HG03571 (cell line): ENCODE measurements around the gene JMJD6.
"Not testable (repeated sequence)": the region's sequence is repeated elsewhere in the genome, so short reads cannot be mapped to it uniquely, and the experiment has no call there.

ENCODE experiments used
- ATAC-seq: cut with Tn5 transposase; IDR thresholded peaks from one replicate; pipeline ENCODE4 v1.9.1; 2021; ENCODE audit not compliant: unreplicated experiment

The JMJD6 gene

DNA sequence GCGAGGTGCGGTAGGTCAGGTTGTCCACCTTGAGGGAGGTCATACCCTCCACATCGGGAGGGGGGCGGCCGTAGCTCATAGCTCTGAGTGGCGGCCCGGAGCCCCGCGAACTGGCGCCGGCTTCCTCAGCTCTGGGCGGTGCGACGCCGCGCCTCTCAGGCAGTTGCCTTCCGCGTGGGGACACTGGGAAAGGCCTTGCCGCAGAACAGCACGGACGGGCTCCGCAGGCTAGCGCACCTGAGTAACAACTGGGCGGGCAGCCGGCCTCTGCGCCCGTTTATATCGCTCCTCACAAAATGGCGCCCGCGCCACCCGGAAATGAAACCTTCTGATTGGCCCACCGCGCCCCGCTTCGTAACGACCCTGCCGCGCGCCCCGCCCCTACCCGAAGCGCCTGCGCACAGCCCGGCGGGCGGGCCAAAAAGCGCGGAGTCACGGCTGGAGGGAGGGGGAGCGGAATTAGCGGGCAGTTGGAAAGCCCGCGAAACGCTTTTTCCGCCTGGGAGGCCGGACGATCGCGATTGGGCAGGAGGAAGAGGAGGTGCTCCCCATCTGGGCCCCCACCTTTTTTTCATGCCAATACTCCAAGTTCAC is 10.8 kb upstream of the JMJD6 start, which contains the start of gene SRSF2:
Gene SRSF2 (minus strand): TSS at position 250 of the 594 bp plus-strand sequence. CDS start 171 bp downstream, at position 79.
- ATAC-seq: peak; percentile 68

DNA sequence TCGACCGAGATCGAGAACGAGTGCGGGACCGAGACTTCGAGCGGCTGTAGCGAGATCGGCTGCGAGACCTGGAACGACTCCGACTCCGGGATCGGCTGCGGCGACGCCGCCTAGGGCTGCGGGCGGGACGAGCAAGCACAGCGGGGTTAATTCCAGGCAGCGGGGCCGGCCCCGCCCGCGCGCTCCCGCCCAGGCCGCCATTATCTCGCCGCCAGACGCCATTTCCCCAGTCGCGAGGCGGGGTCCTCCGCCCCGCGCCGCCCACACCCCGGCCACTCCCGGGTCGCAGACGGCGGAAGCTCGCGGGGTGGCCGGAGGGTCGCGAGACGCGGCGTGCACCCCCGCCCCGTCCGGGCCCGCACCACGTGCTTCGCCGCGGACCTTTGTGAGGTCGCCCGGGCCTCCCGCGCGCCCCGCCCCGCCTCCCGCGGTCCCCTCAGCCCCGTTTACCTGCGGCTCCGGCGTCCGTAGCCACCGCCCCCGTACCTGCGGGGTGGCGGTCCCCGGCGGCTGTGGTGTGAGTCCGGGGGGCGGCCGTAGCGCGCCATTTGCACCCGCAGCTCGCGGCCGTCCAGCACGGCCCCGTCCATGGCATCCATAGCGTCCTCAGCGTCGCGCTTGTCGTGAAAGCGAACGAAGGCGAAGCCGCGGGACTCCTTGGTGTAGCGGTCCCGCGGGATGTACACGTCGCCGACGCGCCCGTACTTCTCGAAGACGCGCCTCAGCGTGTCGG is 10.1 kb upstream of the JMJD6 start:
- peak; percentile 21 for ATAC-seq

DNA sequence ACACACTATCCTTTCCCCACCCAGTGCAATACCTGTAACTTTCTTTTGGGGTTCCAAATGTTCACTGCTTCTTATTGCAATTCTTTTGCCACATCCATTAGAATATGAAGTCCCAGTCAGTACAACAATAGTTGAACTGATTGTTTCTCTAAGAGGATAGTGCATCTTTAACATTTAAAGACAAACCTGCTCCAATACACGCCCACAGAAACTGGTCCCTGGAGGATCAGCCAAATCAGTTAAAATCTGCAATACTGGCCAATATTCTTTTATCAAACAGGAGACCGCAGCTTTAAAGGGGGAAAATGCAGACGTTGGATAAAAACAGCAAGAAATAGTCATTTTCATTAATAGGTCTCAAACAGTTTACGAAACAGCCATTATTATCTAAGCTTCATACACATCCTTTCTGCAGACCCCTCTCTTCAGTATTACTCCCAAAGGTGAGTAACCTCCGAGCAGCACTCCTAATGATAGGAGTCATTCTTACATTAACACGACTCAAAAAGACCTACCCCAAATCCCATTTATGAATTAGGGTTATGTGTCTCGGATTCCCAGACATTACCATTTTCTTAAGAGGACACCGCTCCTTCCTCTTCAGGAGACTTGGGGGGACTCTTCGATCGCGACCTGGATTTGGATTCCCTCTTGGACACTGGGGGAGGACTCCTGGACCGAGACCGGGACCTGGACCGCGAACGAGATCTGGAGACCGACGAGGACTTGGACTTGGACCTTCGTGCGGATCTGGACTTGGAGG is 9.4 kb upstream of the JMJD6 start:
- no peak for ATAC-seq

DNA sequence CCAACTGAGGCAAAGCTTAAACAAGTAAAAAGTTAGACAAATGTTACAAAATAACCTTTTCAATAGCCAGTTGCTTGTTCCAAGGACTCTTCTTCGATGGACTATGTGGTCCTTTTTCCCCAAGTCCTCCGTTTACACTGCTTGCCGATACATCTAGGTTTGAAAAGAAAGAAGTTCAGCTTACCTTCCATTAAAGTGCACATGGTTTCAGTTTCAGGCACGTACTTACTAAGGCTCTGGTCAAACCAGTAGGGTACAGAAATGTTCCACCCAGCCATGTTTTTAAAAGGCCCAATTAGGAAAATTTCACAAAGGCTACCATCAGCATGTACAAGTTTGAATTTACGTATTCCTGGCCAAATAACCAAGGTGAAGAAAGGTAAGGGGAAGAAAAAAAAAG is 8.6 kb upstream of the JMJD6 start:
- no peak for ATAC-seq

DNA sequence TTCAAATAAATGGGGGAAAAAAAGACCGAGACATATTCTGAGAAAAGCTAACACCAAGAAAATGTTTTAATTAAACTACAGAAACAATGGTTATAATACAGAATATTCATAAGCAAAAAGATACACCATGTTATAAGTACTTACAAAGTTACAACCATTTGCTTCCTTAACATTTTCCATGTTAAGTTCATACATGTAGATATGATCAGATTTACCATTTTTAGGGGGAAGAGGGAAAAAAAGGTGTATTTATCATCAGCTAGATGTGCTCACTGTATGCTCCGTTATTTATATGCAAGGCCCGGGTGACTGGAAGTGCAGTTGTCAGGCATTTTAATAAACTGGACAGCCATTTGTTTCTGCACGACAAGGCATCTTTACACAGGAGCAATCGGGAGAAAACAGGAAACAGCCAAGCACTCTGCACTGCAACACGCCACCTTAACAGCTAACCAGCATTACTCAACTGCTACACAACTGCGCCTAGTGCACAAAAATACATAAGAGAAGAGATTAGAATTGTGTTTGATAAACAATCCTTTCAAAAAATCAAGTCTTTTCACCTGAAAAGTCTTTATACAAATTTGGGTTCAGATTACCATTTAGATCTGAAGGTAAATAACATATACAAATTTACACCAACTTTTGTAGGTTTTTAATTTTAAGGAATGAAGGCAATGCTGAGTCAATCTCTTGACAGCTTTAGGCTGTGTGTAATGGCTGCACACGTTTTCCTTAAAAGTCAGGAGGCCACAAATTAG is 7.9 kb upstream of the JMJD6 start:
- ATAC-seq: no peak

DNA sequence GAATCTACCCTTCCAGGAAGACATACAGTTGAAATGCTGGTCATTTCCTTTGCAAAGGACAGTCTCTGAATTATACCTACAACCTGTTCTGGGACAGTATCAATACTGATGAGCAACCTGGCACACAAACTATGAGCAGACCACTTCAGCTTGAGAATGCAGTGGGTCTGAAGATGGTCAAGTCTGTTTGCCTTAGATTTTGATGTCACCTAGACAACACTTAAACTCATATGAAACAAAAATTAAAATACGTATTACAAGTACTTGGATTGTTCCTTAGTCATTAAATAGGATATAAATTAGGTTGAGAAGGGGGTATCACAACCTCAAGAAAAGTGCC is 7.2 kb upstream of the JMJD6 start:
- no peak for ATAC-seq

DNA sequence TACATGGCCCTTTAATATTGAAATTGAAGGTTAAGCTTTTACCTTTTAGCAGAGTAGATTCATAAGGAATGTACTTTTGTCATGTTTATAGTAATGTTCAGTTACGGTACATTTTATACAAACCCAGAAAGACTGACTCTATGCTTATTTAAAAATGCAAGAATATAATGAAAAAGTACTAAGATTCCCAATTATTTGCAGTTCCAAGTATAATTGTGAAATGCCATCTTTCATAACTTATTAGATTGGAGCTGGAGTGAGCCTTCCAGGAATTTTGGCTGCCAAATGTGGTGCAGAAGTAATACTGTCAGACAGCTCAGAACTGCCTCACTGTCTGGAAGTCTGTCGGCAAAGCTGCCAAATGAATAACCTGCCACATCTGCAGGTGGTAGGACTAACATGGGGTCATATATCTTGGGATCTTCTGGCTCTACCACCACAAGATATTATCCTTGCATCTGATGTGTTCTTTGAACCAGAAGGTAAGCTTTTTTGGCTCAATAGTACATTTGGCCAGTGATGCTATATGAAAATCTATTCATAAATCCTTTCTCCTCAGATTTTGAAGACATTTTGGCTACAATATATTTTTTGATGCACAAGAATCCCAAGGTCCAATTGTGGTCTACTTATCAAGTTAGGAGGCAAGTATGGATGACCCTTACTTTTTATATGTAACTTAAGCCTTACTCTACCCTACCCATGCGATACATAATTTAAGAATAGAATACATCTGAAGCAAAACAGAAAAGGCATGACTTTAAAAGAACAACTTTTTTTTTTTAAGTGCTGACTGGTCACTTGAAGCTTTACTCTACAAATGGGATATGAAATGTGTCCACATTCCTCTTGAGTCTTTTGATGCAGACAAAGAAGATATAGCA is 6.6 kb upstream of the JMJD6 start:
- no peak for ATAC-seq

DNA sequence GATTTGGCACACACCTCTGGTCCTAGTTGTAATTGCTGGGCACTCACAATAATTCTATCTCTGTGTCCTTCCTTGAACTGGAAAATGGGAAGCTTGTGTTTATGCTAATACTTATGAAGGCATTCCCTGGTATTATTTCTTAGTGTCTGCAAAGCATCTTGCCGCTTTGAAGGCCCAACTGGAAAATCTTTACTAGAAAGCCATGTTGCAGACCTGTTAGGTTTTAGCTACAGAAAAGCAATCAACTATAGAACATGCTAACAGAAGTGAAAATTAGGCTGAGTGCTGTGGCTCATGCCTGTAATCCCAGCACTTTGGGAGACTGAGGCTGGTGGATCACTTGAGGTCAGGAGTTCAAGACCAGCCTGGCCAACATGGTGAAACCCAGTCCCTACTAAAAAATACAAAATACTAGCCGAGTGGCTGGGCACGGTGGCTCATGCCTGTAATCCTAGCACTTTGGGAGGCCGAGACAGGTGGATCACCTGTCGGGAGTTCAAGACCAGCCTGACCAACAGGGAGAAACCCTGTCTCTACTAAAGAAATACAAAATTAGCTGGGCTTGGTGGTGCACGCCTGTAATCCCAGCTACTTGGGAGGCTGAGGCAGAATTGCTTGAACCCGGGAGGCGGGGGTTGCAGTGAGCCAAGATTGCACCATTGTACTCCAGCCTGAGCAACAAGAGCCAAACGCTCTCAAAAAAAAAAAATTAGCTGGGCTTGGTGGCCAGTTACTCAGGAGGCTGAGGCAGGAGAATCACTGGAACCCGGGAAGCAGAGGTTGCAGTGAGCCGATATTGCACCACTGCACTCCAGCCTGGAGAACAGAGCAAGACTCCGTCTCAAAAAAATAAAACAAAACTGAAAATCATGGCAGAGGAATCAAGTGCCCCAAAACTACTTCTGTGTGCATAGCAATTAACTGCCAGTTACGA is 5.7 kb upstream of the JMJD6 start:
- ATAC-seq: not testable (repeated sequence)

DNA sequence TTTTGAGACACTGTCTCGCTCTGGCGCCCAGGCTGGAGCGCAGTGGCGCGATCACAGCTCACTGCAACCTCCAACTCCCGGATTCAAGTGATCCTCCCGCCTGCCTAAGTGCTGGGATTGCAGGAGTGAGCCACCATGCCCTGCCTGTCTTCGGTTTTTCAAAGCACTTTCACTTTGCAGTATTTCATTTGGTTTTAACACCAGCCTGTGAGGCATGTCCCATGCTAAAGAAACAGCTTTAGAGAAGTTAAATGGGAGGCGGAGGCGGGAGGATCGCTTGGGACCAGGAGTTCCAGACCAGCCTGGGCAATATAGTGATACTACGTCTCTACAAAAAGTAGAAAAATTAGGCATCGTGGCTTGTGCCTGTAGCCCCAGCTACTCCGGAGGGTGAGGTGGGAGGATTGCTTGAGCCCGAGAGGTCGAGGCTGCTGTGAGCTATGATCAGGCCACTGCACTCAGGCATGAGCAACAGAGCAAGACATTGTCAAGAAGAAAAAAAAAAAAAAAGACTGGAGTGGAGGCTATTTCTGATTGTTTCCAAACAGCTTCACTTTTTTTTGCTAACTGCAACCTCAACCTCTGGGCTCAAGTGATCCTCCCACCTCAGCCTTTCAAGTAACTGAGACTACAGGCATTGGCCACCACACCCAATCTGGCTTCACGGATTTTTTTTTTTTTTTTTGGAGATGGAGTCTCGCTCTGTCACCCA is 1.5 kb upstream of the JMJD6 start:
- ATAC-seq: no peak

DNA sequence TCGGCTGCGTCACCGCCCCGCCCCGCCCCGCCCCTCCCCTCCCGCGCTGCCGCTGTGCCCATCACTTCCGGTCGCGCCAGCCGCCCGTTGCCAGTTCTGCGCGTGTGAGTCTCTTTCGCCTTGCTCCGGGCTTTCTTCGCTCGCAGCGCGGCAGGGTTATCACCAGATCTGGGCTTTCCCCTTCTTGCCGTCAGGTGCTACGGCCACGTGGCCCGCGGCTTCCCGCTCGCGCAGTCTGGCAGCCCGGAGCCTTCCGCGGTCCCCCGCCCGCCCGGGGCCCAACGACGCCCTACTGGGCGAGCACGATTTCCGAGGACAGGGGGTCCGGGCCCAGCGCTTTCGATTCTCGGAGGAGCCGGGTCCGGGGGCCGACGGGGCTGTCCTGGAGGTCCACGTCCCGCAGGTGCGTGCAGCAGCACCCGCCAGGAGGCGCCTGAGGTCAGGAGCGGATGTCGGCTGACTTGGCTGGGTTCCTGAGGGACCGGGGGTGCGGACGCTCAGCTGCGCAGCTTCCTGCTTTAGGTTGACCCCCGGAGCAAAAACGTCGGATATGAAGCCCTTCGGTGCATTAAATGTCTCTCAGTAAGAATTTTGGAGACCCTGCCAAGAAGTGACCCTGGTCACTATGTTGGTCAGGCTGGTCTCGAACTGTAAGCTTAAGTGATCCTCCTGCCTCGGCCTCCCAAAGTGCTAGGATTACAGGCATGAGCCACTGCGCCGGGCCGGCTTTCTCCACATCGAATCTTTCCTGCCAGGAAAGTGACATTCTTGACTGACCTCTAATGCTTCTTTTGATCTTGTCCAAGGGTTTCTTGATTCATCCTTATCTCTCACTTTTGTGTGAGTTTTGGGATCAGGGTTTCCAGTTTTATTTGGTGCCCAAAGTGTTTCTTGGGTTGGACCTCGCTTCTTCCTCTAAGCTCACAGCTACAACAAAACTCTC is 641 bp upstream of the JMJD6 start, which contains the start of gene METTL23:
Gene METTL23 (plus strand): TSS at position 64 of the 943 bp plus-strand sequence. CDS start 2,872 bp downstream, outside the sequence.
- peak; percentile 33 for ATAC-seq

DNA sequence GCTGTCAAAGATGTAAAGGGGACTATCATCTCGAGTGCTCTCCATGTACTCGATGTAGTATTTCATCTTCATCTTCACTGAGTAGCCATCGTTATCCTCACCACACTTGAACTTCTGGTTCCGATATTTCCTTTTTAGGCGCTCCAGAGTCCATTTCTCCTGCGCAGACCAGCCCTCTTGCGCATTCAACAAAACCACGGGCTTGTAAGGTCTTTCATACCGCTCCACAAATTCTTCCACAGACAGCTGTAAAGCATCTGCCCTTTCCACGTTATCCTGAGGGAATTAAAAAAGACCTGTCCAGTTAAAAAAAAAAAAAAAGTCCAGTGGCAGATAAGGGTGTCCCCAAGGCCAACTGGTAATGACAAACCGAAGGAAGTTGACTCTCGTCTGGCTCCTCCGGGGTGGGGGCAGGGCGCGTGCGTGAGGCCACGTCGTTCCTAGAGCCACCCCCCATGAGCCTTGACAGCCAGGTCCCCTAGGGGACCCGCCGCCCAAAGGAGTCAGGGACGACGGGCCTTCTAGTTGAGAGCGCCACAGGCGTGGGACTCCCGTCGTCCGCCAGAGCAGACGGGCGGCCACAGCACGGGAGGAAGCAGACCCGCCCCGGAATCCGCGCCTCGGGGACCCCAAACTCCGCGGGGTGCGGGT is 701 bp downstream of the JMJD6 start:
- ATAC-seq: peak; percentile 19

DNA sequence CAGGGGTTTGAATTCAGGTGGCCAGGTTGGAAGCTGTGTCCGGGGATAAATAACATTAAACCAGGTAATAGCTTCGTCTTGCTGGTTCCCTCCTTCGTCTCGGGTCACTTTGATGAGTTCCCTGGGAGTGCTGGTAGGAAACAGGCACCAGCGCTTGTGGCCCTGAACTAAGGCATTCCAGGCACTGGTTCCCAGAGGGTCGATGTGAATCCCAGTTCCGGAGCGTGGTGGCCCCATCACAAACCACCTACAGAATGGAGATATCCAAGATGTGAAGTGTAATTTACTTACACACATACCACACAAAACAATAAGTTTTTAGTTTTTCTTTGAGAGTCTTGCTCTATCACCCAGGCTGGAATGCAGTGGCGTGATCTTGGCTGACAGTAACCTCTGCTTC is 2.6 kb downstream of the JMJD6 start:
- ATAC-seq: no peak

DNA sequence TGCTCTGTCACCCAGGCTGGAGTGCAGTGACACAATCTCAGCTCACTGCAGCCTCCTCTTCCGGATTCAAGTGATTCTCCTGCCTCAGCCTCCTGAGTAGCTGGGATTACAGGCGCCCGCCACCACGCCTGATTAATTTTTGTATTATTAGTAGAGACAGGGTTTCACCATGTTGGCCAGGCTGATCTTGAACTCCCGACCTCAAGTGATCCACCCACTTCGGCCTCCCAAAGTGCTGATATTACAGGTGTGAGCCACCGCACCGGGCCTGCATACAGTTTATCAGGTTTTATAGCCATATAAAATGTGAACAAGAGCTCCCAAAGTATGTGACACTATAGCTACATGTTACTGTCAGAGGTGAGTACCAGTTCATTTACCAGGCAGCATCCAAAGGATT is 3.4 kb downstream of the JMJD6 start:
- not testable (repeated sequence) for ATAC-seq

DNA sequence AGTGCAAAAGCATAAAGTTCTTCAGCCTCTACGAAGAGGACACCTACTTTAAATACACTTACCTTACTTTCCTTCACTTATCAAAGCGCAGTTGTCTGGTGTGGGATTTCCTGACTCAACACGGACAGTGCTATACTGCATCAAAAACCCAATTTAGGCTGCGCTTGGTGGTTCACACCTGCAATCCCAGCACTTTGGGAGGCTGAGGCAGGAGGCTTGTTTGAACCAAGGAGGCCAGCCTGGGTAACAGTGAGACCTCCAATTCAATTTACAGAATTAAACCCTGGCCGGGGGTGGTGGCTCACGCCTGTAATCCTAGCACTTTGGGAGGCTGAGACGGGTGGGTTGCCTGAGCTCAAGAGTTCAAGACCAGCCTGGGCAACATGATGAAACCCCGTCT is 4.1 kb downstream of the JMJD6 start:
- ATAC-seq: no peak

DNA sequence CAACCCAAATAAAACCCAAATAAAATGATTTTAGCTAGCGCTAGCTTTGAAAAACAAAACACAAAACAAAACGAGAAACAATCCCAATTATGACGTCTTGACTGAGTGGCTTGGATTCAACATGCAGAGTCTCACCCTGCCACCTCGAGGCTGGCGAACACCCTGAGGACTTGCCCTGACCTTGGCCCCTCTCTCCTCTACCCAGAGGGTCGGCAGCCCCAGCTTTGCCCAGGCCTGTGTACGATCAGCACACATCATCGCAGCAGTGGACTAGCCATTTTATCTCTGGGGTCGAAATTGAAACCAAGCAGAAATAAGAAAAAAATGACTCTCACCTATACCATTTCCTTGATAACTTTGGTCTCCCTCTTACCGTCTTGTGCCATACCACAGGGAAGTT is 4.9 kb downstream of the JMJD6 start:
- ATAC-seq: no peak

DNA sequence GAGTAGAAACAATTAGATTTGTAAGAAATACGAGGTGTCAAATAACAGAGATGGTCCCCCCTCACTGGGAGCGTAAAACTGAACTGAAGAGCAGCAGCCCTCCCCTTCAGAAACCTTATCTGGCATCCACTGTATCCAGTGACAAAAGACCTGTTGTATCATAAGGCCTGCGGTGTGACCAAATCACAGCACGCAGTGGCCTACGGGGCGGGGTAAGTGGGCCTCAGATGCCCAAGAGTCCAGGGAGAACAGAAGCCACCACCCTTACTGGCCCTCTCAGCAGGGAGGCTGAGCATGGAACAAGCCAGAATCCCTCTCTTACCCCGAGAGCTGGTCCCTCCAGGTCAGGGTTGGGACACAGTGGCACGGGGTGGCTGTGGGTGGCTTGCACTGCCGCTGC is 5.5 kb downstream of the JMJD6 start:
- no peak for ATAC-seq

DNA sequence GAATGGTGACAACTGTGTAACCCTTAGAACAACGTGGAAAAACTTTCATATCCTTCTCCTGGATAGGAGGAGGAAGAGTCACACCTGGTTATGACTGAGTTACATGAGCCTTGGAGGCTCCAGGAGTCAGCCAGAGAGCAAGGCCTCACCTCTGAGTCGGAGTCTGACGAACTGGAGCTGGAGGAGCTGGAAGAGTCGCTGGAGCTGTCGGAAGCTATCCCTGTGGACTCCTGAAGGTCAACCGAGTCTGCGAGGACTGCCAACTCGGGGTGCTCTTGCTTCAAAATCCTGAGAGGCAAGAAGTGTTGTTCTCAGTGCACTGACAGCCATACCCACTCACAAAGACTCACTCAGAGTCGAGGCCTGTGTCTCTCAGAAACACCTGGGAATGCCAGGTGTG is 6.2 kb downstream of the JMJD6 start:
- no peak for ATAC-seq
